ENCODE data around the gene FAF1.

FAF1 gene

DNA sequence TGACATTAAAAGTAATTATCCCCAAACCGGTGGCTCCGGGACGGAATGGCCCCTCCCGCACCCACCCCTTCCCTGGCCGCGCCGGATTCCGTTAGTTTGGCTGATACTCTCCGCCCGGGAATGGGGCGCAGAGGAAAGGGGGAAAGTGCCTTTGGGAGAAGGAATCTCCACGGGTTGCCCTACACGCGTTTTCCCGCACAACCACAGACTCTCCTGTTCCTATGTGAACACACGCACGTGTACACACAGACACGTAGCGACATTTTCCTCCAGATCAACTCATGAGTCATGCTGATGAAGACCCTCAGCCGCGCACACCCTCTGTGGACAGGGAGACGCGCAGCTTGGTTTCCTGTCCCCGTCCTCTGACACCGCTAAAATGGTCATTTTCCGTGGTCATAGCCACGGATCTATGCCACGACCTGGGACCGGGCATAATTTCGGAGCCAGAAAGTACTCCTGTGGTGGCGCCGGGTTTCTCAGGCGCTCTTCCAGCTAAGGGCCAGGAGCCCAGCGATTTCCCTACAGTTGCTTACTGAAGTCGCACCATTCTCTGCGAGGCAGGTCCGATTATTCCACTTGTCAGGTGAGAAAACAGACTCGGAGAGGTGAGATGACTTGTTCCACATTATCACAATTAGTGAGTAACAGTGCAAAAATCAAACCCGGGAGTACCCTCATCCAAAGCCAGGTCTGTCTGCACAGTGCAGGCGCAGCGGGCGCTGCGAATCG is 532.8 kb downstream of the FAF1 start:
- no peak overlapping the region for H3K4me3 ChIP-seq (ENCODE audit: low read length)
- DNase-seq (ENCODE audit: low read depth), result no peak
- TF ChIP-seq, protein P1, sequence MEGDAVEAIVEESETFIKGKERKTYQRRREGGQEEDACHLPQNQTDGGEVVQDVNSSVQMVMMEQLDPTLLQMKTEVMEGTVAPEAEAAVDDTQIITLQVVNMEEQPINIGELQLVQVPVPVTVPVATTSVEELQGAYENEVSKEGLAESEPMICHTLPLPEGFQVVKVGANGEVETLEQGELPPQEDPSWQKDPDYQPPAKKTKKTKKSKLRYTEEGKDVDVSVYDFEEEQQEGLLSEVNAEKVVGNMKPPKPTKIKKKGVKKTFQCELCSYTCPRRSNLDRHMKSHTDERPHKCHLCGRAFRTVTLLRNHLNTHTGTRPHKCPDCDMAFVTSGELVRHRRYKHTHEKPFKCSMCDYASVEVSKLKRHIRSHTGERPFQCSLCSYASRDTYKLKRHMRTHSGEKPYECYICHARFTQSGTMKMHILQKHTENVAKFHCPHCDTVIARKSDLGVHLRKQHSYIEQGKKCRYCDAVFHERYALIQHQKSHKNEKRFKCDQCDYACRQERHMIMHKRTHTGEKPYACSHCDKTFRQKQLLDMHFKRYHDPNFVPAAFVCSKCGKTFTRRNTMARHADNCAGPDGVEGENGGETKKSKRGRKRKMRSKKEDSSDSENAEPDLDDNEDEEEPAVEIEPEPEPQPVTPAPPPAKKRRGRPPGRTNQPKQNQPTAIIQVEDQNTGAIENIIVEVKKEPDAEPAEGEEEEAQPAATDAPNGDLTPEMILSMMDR (conservative IDR thresholded peaks at IDR 0.05; ENCODE audit: low read length), result no peak

DNA sequence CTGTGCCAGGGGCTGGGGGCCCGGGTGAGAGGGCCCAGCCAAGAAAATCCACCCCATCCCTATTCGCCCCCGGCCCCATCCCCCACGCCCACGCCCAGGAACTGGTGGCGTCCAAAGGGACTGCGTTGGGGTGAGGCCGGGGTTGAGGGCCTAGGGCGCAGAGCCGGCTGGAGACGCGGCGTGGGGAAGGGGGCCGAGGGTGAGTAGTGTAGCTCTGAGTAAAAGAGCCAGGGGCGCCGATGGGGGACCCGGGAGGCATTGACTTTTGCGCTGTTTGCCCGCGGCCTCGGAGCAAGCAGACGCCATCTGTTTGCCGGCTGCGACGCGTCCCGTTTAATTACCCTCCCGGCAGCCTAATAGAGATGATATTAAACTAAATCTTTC is 533.4 kb downstream of the FAF1 start:
- TF ChIP-seq, protein P1 (conservative IDR thresholded peaks at IDR 0.05; ENCODE audit: low read length), result no peak
- DNase-seq (ENCODE audit: low read depth), result no peak
- H3K4me3 ChIP-seq (ENCODE audit: low read length), result no peak overlapping the region

DNA sequence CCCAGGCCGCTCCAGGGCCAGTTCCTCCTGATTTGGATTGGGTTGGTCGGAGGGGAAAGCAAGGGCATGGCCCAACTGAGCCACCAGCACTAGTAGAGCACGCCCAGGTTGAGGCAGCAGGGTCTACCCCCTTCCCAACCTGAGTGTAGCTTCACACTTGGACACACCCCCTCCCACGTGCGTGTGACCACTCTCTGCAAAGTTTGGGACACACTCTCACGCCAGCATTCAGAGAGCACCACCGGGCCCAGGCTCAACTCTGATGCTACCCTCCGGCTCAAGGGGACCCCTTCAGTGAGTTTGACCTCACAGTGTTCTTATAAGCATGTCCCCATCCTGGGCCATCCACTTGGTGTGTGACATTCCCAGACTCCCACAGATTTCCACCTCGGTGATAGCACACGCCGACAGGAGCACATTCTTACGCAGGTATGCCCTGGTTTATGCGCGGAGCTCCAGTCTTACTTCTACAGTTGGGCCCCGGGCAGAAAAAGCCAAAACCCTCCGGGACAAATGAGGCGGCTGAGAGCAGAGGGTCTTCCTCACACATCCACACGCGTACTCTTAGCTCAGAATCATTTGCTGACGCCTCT is 533.9 kb downstream of the FAF1 start:
- TF ChIP-seq, protein P1 (conservative IDR thresholded peaks at IDR 0.05; ENCODE audit: low read length), result no peak
- no peak for DNase-seq (ENCODE audit: low read depth)
- H3K4me3 ChIP-seq (ENCODE audit: low read length), result no peak overlapping the region

DNA sequence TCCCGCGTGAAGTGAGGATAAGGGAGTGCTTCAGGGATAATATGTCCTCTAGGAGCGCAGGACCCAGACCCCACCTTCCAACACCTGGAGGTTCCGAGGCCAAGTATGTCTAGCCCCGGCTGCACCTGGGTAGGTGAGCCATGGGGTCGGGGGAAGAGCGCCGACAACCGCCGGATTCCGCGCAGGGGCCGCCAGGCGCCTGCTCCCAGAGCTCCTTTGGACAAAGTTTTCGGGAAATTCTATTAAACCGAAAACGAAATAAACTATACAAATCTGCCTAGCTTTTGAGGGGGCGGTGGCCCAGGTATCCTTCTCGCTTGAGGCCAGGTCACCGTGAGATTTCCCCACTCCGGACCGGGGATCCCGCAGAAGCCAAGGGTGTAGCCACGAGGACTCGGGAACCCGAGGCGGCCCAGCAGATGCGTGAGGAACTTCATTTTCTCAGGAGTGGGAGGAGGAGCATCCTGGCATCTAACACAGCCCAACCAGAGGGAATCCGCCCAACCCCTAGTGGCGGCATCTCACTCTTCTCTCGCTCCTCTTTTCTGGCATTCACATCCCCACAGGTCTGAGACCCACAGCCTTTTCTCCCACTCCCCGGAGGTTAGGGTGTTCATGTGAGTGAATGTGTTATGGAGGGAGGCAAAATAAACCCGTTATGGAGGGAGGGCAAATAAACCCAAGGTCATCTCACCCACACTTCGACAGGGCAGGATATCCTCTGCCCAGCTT is 534.5 kb downstream of the FAF1 start:
- TF ChIP-seq, protein P1 (conservative IDR thresholded peaks at IDR 0.05; ENCODE audit: low read length), result peak; percentile 14; the same call in 1 of the 2 replicates
- peak; percentile 29 for DNase-seq (ENCODE audit: low read depth)
- no peak overlapping the region for H3K4me3 ChIP-seq (ENCODE audit: low read length)

DNA sequence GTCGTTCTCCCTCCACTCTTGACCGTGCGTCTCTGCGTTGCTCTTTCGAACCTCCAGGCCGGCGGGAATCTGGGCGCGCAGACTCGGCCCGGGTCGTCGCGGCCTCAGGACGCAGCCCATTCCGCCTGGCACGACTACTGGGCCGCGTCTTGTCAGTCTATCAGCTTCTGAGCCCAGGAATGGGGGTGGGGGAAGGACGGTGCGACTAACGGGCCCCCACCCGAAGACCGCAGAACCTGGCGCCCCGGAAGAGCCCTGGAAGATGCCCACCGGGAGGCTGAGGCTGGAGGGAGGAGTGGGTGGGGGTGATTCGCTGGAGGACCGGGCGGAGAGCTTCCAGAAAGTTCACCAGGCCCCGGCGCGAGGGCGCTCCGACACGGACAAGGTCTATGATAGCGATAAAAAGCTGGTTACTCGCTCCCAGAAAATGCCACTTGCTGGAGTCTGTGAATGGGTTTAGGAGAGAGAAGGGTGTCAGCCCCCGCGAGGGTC is 535.1 kb downstream of the FAF1 start:
- TF ChIP-seq, protein P1 (conservative IDR thresholded peaks at IDR 0.05; ENCODE audit: low read length), result no peak
- H3K4me3 ChIP-seq (ENCODE audit: low read length), result no peak overlapping the region
- DNase-seq (ENCODE audit: low read depth), result no peak

DNA sequence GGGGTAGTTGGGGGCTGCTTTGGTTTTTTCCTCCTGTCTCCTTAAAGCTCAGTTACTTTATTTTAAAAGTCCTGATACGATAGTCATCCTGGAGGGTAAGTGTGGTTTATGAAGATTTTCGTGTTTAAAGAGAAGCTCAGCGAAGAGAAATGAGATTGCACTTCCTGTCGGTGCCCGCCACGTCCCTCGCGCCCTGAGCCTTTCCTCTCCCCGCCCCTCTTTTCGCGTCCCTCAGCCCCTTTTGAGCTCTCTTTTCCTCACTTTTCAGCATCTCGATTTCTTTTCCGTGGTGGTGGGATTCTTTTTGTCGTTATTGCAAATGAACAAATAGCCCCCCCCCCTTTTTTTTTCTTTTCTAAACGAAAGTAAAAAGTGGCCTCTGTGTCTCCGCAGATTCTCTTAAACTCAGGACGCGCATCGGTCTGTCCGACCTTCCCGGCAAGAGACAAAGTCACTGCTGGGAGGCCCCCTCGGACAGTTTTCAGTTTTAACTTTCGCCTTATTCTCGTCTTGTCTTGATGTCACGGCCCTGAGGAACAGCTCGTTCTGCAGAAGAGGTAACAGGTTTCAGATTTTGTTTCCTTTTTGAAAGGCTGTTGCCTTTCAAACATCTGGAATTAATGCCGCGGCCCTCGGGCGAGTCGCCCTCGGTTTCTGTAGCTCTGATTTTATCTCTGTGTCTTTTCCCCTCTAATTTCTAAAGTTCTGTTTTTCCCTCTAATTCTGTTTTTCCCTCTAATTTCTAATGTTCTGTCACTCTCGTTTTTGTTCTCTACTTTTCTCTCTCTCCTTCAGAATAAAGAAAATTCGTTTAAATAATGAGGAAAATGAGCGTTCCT is 535.8 kb downstream of the FAF1 start:
- TF ChIP-seq, protein P1 (conservative IDR thresholded peaks at IDR 0.05; ENCODE audit: low read length), result no peak
- DNase-seq (ENCODE audit: low read depth), result no peak
- peak overlapping the region; percentile 47 for H3K4me3 ChIP-seq (ENCODE audit: low read length)
